MCF 10A (cell line): Measurements from ENCODE around the gene LRRC32. TPM values are rescaled to one million over a fixed set of nuclear protein-coding genes. Genes with fewer than 3 reads are reported as not detected.

Experiments used
- BruUV-seq: library from RNA; stranded (reverse); fragments of 400-500 nt; replicated peaks from 2 replicates; lab custom pipeline; 2021; lab: Mats Ljungman, UMichigan
- CTCF ChIA-PET: fragments of 300-600 bp; sonication (Branson Sonifier 250); formaldehyde crosslinking; extraction: SDS; loops from one replicate; lab custom pipeline; 2021; ENCODE audit warnings: antibody characterized with exemption, inconsistent platforms; lab: Yijun Ruan, JAX
- POLR2A ChIA-PET: fragments of 300-600, 350-650 bp; sonication (Branson Sonifier 250); formaldehyde crosslinking; extraction: SDS; loops from one replicate; lab custom pipeline; 2020; ENCODE audit warnings: antibody characterized with exemption, inconsistent platforms; lab: Yijun Ruan, JAX
- DNase-seq: peaks from one replicate; pipeline ENCODE4 v3.0.0-alpha.2; 2018; ENCODE audit not compliant: unreplicated experiment
- H3K27ac Mint-ChIP-seq: one replicate; pipeline ENCODE4 v1.8.0; 2022; ENCODE audit warnings: mild to moderate bottlenecking, low read depth, mixed read lengths; ENCODE audit not compliant: unreplicated experiment
- H3K27me3 Mint-ChIP-seq: one replicate; pipeline ENCODE4 v1.8.0; 2022; ENCODE audit warnings: mixed read lengths; ENCODE audit not compliant: insufficient read depth, unreplicated experiment
- H3K36me3 Mint-ChIP-seq: one replicate; pipeline ENCODE4 v1.8.0; 2022; ENCODE audit warnings: mild to moderate bottlenecking, moderate library complexity, mixed read lengths; ENCODE audit not compliant: insufficient read depth, unreplicated experiment
- H3K4me1 Mint-ChIP-seq: one replicate; pipeline ENCODE4 v1.8.0; 2022; ENCODE audit warnings: mixed read lengths; ENCODE audit not compliant: insufficient read depth, unreplicated experiment
- H3K4me3 Mint-ChIP-seq: one replicate; pipeline ENCODE4 v1.8.0; 2022; ENCODE audit warnings: mild to moderate bottlenecking, moderate library complexity, mixed read lengths; ENCODE audit not compliant: unreplicated experiment
- H3K9me3 Mint-ChIP-seq: one replicate; pipeline ENCODE4 v1.8.0; 2022; ENCODE audit warnings: mixed read lengths; ENCODE audit not compliant: unreplicated experiment
- intact Hi-C: fragments of 100-400 bp; cut with micrococcal nuclease; formaldehyde crosslinking; loops from 2 replicates; pipeline ENCODE4 v1.14.1; 2022
- total RNA-seq: library from RNA; stranded (reverse); gene quantifications from 2 replicates; pipeline ENCODE4 v1.2.3, GENCODE V29; 2022
- TF ChIP-seq, protein P1 (sequence below): fragments of 200-600 bp; IDR thresholded peaks from one replicate; pipeline ENCODE4 v1.8.0; 2022; ENCODE audit warnings: antibody characterized with exemption, mild to moderate bottlenecking; ENCODE audit not compliant: unreplicated experiment

Gene LRRC32
- total RNA-seq, 1 experiment from 2014 or later, result not detected

- Mint-ChIP-seq H3K36me3 (no peaks in the 10 kb centered on the region), H3K4me3 (no peak overlapping the region), H3K27me3 (peaks cover 73% of the 10 kb centered on the region), H3K4me1 (no peaks in the 10 kb centered on the region), H3K27ac (no peak overlapping the region), H3K9me3 (no peaks in the 10 kb centered on the region)
- ChIA-PET CTCF (interaction anchor here (0.9 kb wide), 1 partner anchor 53 kb away, joined by 4 read pairs; no protein-coding TSS in a partner anchor), POLR2A (no interaction called here)
- DNase-seq, result no peak
- TF ChIP-seq, protein P1, sequence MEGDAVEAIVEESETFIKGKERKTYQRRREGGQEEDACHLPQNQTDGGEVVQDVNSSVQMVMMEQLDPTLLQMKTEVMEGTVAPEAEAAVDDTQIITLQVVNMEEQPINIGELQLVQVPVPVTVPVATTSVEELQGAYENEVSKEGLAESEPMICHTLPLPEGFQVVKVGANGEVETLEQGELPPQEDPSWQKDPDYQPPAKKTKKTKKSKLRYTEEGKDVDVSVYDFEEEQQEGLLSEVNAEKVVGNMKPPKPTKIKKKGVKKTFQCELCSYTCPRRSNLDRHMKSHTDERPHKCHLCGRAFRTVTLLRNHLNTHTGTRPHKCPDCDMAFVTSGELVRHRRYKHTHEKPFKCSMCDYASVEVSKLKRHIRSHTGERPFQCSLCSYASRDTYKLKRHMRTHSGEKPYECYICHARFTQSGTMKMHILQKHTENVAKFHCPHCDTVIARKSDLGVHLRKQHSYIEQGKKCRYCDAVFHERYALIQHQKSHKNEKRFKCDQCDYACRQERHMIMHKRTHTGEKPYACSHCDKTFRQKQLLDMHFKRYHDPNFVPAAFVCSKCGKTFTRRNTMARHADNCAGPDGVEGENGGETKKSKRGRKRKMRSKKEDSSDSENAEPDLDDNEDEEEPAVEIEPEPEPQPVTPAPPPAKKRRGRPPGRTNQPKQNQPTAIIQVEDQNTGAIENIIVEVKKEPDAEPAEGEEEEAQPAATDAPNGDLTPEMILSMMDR, result no peak
- BruUV-seq, result no TSS peak
- intact Hi-C loops, result no loop called here
Measured at GRCh38 chr11:76642341-76642740, 28.2 kb downstream of the LRRC32 start.

DNA sequence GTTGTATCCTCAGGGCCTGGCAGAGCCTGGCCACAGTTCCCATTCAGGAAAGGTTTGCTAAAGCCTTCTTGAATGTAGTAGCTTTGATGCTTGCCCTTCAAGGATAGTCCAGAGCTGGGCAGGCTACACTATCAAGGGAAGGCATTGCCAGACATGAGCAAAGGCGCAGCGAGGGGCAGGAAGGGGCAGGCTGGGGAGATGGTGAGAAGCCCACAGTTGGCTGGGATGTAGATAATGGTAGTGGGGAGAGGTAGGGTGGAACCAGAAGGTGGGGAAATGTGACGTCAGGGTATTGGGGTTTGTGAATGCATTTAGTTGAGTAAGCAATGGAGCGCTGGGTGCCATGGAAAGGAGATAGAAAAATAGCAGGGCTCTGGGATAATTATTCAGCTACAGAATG lies 28.6 kb downstream of the LRRC32 start:
- Mint-ChIP-seq H3K27ac (no peak overlapping the region), H3K27me3 (peaks cover 73% of the 10 kb centered on the region), H3K4me1 (no peaks in the 10 kb centered on the region), H3K36me3 (no peaks in the 10 kb centered on the region), H3K9me3 (no peaks in the 10 kb centered on the region), H3K4me3 (no peak overlapping the region)
- ChIA-PET POLR2A (no interaction called here), CTCF (interaction anchor here (0.9 kb wide), 1 partner anchor 53 kb away, joined by 4 read pairs; no protein-coding TSS in a partner anchor)
- TF ChIP-seq, protein P1, result no peak
- DNase-seq, result no peak
- intact Hi-C loops, result no loop called here
- no TSS peak for BruUV-seq

GRCh38 chr11:76640501-76640900 lies 30.0 kb downstream of the LRRC32 start:
- Mint-ChIP-seq H3K27me3 (peaks cover 72% of the 10 kb centered on the region), H3K4me1 (no peaks in the 10 kb centered on the region), H3K9me3 (no peaks in the 10 kb centered on the region), H3K27ac (no peak overlapping the region), H3K4me3 (no peak overlapping the region), H3K36me3 (no peaks in the 10 kb centered on the region)
- intact Hi-C loops, result no loop called here
- POLR2A ChIA-PET, result no interaction called here
- no peak for DNase-seq
- CTCF ChIA-PET, result no interaction called here
- no TSS peak for BruUV-seq
- TF ChIP-seq, protein P1, result no peak

DNA sequence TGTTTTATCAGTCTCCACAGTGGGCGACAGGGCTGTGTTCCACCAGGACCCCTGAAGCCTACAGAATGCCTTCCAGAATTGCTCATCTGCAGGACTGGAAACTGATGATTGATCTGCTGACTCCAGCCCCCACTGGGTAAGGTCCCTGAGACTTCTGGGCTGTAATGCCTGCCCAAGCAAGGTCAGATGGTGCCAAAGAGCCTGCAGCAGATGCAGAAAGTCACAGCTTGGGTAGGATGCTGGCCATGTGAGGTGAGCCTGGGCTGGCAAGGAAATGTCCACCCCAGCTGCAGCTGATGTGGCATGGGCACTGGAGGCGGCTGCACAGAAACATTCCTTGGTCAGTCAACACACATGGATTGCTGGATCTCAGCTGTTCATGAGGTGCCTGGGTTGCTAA lies 30.9 kb downstream of the LRRC32 start:
- ChIA-PET POLR2A (no interaction called here), CTCF (no interaction called here)
- TF ChIP-seq, protein P1, result no peak
- intact Hi-C loops, result no loop called here
- H3K36me3 Mint-ChIP-seq, result no peaks in the 10 kb centered on the region
- BruUV-seq, result no TSS peak
- H3K27me3 Mint-ChIP-seq, result peaks cover 70% of the 10 kb centered on the region
- H3K4me3 Mint-ChIP-seq, result no peak overlapping the region
- no peaks in the 10 kb centered on the region for H3K4me1 Mint-ChIP-seq
- no peak for DNase-seq
- H3K9me3 Mint-ChIP-seq, result no peaks in the 10 kb centered on the region
- no peak overlapping the region for H3K27ac Mint-ChIP-seq
